Measurements from ENCODE around the gene TMEM238. TPM values are rescaled to one million over a fixed set of nuclear protein-coding genes. Genes with fewer than 3 reads are reported as not detected.

The TMEM238 gene
- total and polyA plus RNA-seq, 9 of the 15 experiments (the other 6 are each of a cell fraction or from before 2014, with no cell fraction given): 0.18 to 5.1 (median 1.3) TPM; not detected in 4

DNA sequence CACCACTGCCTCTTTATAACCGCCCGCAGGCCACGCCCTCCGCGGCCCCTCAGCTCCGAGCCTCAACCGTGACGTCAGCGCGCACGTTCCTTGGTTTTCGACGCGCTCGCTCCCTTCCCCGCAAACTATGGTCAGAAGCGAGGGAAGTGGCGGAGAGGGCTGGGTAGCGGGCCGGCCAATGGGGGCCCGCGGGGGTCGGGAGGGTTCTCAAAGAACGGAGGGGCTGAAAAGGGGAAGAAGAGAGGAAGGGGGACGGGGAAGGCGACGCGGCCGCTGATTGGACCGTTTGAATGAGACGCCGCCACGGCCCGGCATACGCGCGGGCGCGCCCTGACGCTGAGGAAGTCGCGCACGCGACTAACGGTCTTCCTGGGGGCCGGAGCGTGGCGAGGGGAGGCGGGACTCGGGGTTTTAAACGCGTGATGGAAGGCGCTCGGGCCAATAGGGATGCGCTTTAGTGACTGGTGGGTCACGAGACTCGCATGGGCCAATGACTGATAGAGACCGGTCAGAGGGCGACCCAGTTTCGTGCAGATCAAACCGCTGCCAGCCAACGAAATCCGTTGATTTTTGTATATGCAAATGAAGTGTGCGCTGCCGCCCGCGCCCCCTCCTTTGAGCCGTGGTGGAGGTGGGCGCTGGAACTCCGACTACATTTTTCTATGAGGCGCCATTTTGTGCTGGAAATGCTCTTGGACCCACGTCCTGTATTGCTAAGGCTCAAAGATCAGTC, 23.9 kb upstream of the TMEM238 start (continued):
- TF ChIP-seq, protein P1, sequence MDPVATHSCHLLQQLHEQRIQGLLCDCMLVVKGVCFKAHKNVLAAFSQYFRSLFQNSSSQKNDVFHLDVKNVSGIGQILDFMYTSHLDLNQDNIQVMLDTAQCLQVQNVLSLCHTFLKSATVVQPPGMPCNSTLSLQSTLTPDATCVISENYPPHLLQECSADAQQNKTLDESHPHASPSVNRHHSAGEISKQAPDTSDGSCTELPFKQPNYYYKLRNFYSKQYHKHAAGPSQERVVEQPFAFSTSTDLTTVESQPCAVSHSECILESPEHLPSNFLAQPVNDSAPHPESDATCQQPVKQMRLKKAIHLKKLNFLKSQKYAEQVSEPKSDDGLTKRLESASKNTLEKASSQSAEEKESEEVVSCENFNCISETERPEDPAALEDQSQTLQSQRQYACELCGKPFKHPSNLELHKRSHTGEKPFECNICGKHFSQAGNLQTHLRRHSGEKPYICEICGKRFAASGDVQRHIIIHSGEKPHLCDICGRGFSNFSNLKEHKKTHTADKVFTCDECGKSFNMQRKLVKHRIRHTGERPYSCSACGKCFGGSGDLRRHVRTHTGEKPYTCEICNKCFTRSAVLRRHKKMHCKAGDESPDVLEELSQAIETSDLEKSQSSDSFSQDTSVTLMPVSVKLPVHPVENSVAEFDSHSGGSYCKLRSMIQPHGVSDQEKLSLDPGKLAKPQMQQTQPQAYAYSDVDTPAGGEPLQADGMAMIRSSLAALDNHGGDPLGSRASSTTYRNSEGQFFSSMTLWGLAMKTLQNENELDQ (CRISPR knock-in tag; IDR thresholded peaks at IDR 0.05; ENCODE audit: borderline replicate concordance): no peak
- TF ChIP-seq NR4A1 (CRISPR knock-in tag; IDR thresholded peaks at IDR 0.05) (no peak), NR4A1 (tag; IDR thresholded peaks at IDR 0.05) (no peak), PRMT5 (CRISPR knock-in tag; IDR thresholded peaks at IDR 0.05) (no peak), DMBX1 (CRISPR knock-in tag; IDR thresholded peaks at IDR 0.05; ENCODE audit: borderline replicate concordance) (no peak; the same call in 1 of the 2 replicates), JUN (IDR thresholded peaks at IDR 0.05; ENCODE audit: borderline replicate concordance, low read depth, low read length) (peak; percentile 36; the same call in 1 of the 2 replicates), JUN (CRISPR knock-in tag; IDR thresholded peaks at IDR 0.05; ENCODE audit: borderline replicate concordance) (peak; percentile 71; the same call in 1 of the 2 replicates), HNRNPH1 (optimal IDR thresholded peaks at IDR 0.05; ENCODE audit: low read depth, low read length) (no peak), KLF1 (tag; IDR thresholded peaks at IDR 0.05) (no peak), HDGF (IDR thresholded peaks at IDR 0.05) (no peak), CREM (IDR thresholded peaks at IDR 0.05; ENCODE audit: low read depth) (peak; percentile 93), ZBTB1 (CRISPR knock-in tag; IDR thresholded peaks at IDR 0.05; ENCODE audit: borderline replicate concordance, low read depth) (peak; percentile 33; the same call in 1 of the 2 replicates), NFIC (IDR thresholded peaks at IDR 0.05) (peak; percentile 66; the same call in 1 of the 2 replicates), ZNF561 (CRISPR knock-in tag; conservative IDR thresholded peaks at IDR 0.05) (no peak), ZNF197 (CRISPR knock-in tag; IDR thresholded peaks at IDR 0.05; ENCODE audit: low read depth) (no peak; the same call in 1 of the 2 replicates), PHB (CRISPR knock-in tag; IDR thresholded peaks at IDR 0.05) (no peak), ZKSCAN3 (CRISPR knock-in tag; IDR thresholded peaks at IDR 0.05) (no peak)
- TF ChIP-seq, protein P2, sequence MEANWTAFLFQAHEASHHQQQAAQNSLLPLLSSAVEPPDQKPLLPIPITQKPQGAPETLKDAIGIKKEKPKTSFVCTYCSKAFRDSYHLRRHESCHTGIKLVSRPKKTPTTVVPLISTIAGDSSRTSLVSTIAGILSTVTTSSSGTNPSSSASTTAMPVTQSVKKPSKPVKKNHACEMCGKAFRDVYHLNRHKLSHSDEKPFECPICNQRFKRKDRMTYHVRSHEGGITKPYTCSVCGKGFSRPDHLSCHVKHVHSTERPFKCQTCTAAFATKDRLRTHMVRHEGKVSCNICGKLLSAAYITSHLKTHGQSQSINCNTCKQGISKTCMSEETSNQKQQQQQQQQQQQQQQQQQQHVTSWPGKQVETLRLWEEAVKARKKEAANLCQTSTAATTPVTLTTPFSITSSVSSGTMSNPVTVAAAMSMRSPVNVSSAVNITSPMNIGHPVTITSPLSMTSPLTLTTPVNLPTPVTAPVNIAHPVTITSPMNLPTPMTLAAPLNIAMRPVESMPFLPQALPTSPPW (CRISPR knock-in tag; IDR thresholded peaks at IDR 0.05): peak; percentile 90
- TF ChIP-seq, protein P3, sequence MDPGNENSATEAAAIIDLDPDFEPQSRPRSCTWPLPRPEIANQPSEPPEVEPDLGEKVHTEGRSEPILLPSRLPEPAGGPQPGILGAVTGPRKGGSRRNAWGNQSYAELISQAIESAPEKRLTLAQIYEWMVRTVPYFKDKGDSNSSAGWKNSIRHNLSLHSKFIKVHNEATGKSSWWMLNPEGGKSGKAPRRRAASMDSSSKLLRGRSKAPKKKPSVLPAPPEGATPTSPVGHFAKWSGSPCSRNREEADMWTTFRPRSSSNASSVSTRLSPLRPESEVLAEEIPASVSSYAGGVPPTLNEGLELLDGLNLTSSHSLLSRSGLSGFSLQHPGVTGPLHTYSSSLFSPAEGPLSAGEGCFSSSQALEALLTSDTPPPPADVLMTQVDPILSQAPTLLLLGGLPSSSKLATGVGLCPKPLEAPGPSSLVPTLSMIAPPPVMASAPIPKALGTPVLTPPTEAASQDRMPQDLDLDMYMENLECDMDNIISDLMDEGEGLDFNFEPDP (CRISPR knock-in tag; IDR thresholded peaks at IDR 0.05): no peak
- TF ChIP-seq, protein P4, sequence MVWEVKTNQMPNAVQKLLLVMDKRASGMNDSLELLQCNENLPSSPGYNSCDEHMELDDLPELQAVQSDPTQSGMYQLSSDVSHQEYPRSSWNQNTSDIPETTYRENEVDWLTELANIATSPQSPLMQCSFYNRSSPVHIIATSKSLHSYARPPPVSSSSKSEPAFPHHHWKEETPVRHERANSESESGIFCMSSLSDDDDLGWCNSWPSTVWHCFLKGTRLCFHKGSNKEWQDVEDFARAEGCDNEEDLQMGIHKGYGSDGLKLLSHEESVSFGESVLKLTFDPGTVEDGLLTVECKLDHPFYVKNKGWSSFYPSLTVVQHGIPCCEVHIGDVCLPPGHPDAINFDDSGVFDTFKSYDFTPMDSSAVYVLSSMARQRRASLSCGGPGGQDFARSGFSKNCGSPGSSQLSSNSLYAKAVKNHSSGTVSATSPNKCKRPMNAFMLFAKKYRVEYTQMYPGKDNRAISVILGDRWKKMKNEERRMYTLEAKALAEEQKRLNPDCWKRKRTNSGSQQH (CRISPR knock-in tag; IDR thresholded peaks at IDR 0.05): peak; percentile 81; the same call in 1 of the 2 replicates
- TF ChIP-seq, protein P5, sequence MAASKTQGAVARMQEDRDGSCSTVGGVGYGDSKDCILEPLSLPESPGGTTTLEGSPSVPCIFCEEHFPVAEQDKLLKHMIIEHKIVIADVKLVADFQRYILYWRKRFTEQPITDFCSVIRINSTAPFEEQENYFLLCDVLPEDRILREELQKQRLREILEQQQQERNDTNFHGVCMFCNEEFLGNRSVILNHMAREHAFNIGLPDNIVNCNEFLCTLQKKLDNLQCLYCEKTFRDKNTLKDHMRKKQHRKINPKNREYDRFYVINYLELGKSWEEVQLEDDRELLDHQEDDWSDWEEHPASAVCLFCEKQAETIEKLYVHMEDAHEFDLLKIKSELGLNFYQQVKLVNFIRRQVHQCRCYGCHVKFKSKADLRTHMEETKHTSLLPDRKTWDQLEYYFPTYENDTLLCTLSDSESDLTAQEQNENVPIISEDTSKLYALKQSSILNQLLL (CRISPR knock-in tag; IDR thresholded peaks at IDR 0.05; ENCODE audit: borderline replicate concordance): no peak

Measured in K562 (cell line).